HL-60 (cell line): ENCODE results near the gene RAET1E.

Experiments used
- DNase-seq, 2 experiments: peaks; one replicate each; pipeline ENCODE4 v3.0.0-alpha.2; 2010 to 2020; ENCODE audit warnings: low read depth in 1 of 2, low spot score in 1 of 2
- H3K27ac ChIP-seq: fragments of 250-450 bp; sonication (Bioruptor Pico); replicated peaks from 2 replicates; pipeline ENCODE4 v1.5.1; 2020; ENCODE audit warnings: mild to moderate bottlenecking, moderate library complexity
- H3K27me3 ChIP-seq: fragments of 250-450 bp; sonication (Bioruptor Pico); 2 replicates; pipeline ENCODE4 v1.5.1; 2021; ENCODE audit warnings: mild to moderate bottlenecking, moderate library complexity; ENCODE audit not compliant: insufficient read depth, poor library complexity, severe bottlenecking
- H3K4me3 ChIP-seq: replicated peaks from 2 replicates; pipeline ENCODE4 v1.5.1; 2011; ENCODE audit warnings: mild to moderate bottlenecking, control low read depth, low read length; ENCODE audit not compliant: insufficient read depth
- GABPA ChIP-seq: IDR thresholded peaks from 2 replicates; pipeline ENCODE4 v1.6.1; 2012; ENCODE audit warnings: low read depth
- POLR2AphosphoS5 ChIP-seq: IDR thresholded peaks from 2 replicates; pipeline ENCODE4 v1.6.1; 2012; ENCODE audit warnings: low read depth
- SPI1 ChIP-seq: IDR thresholded peaks from 2 replicates; pipeline ENCODE4 v1.6.1; 2012; ENCODE audit warnings: low read depth, mild to moderate bottlenecking, borderline replicate concordance
- TF ChIP-seq, protein P1 (sequence below): IDR thresholded peaks from one replicate; pipeline ENCODE4 v1.5.1; 2011; ENCODE audit warnings: low read length, control low read depth, inconsistent platforms; ENCODE audit not compliant: insufficient read depth
- TF ChIP-seq, protein P2 (sequence below): IDR thresholded peaks from 2 replicates; pipeline ENCODE4 v1.6.1; 2012; ENCODE audit warnings: low read depth; ENCODE audit not compliant: insufficient replicate concordance

Gene RAET1E

GRCh38 chr6:149867876-149868640 is 29.9 kb downstream of the RAET1E start:
- Histone ChIP-seq H3K27ac (no peak overlapping the region), H3K27me3 (no peaks in the 10 kb centered on the region), H3K4me3 (no peak overlapping the region)
- DNase-seq, result no peak
- no peak for TF ChIP-seq GABPA
- TF ChIP-seq SPI1, result no peak
- TF ChIP-seq, protein P1, sequence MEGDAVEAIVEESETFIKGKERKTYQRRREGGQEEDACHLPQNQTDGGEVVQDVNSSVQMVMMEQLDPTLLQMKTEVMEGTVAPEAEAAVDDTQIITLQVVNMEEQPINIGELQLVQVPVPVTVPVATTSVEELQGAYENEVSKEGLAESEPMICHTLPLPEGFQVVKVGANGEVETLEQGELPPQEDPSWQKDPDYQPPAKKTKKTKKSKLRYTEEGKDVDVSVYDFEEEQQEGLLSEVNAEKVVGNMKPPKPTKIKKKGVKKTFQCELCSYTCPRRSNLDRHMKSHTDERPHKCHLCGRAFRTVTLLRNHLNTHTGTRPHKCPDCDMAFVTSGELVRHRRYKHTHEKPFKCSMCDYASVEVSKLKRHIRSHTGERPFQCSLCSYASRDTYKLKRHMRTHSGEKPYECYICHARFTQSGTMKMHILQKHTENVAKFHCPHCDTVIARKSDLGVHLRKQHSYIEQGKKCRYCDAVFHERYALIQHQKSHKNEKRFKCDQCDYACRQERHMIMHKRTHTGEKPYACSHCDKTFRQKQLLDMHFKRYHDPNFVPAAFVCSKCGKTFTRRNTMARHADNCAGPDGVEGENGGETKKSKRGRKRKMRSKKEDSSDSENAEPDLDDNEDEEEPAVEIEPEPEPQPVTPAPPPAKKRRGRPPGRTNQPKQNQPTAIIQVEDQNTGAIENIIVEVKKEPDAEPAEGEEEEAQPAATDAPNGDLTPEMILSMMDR, result no peak
- TF ChIP-seq, protein P2, sequence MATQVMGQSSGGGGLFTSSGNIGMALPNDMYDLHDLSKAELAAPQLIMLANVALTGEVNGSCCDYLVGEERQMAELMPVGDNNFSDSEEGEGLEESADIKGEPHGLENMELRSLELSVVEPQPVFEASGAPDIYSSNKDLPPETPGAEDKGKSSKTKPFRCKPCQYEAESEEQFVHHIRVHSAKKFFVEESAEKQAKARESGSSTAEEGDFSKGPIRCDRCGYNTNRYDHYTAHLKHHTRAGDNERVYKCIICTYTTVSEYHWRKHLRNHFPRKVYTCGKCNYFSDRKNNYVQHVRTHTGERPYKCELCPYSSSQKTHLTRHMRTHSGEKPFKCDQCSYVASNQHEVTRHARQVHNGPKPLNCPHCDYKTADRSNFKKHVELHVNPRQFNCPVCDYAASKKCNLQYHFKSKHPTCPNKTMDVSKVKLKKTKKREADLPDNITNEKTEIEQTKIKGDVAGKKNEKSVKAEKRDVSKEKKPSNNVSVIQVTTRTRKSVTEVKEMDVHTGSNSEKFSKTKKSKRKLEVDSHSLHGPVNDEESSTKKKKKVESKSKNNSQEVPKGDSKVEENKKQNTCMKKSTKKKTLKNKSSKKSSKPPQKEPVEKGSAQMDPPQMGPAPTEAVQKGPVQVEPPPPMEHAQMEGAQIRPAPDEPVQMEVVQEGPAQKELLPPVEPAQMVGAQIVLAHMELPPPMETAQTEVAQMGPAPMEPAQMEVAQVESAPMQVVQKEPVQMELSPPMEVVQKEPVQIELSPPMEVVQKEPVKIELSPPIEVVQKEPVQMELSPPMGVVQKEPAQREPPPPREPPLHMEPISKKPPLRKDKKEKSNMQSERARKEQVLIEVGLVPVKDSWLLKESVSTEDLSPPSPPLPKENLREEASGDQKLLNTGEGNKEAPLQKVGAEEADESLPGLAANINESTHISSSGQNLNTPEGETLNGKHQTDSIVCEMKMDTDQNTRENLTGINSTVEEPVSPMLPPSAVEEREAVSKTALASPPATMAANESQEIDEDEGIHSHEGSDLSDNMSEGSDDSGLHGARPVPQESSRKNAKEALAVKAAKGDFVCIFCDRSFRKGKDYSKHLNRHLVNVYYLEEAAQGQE, result no peak
- TF ChIP-seq POLR2AphosphoS5, result no peak

GRCh38 chr6:149864578-149865535 is 33.1 kb downstream of the RAET1E start:
- no peak for TF ChIP-seq POLR2AphosphoS5
- TF ChIP-seq, protein P1, result peak; percentile 52
- TF ChIP-seq, protein P2, result no peak
- TF ChIP-seq GABPA, result no peak
- no peak for TF ChIP-seq SPI1
- H3K27ac ChIP-seq, result no peak overlapping the region
- H3K4me3 ChIP-seq, result peak overlapping the region; percentile 71
- H3K27me3 ChIP-seq, result no peaks in the 10 kb centered on the region
- peak in 1 of 2 experiments; percentile 51 for DNase-seq

GRCh38 chr6:149863698-149864577 is 34.0 kb downstream of the RAET1E start, which contains the start of gene LRP11:
Gene LRP11 (minus strand): TSS chr6:149864359. CDS start chr6:149864020, 339 bp downstream.
- TF ChIP-seq, protein P2, result peak; percentile 89
- no peak for TF ChIP-seq SPI1
- Histone ChIP-seq H3K4me3 (peak within 1 kb of the TSS; percentile 71), H3K27me3 (no peaks in the 10 kb centered on the region), H3K27ac (no peak within 1 kb of the TSS; the same call in 1 of the 2 replicates)
- peak; percentile 51 to 71 for DNase-seq
